Measurements from ENCODE around the gene IL36B. TPM values are rescaled to one million over a fixed set of nuclear protein-coding genes. Genes with fewer than 3 reads are reported as not detected.

Gene IL36B
- total RNA-seq, 4 donors from 2014 or later, result not detected

DNA sequence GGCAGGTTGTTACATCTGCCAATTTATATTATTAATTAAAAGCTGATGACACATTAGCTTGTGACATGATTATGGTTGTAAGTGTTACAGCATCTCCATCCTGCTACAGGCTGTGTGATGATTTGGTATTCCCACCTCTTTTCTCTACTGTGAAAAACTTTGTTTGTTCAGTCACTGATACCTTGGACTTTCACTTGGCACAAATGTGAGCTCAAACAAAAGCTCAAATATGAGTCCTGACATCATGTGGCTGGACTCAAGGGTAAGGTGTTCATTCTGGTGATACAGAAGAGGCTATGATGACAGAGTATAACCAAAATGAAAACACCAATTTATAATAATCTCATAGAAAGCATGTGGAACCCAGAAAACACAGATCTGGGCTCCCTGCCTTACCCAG, 58.8 kb downstream of the IL36B start:
- Histone ChIP-seq H3K36me3 (no peaks in the 10 kb centered on the region), H3K27me3 (no peaks in the 10 kb centered on the region), H3K27ac (no peak overlapping the region), H3K9me3 (no peaks in the 10 kb centered on the region), H3K4me1 (no peaks in the 10 kb centered on the region), H3K4me3 (no peak overlapping the region)
- DNase-seq, result no peak
- no peak for TF ChIP-seq POLR2A (IDR thresholded peaks at IDR 0.05)
- TF ChIP-seq CTCF (IDR thresholded peaks at IDR 0.05), result no peak
- intact Hi-C loops (cut with DNase I; ENCODE audit: low total_unique reads), result no loop called here

GRCh38 chr2:112989611-112990010, 63.1 kb downstream of the IL36B start:
- H3K36me3 ChIP-seq, result no peaks in the 10 kb centered on the region
- no peaks in the 10 kb centered on the region for H3K9me3 ChIP-seq
- intact Hi-C loops (cut with DNase I; ENCODE audit: low total_unique reads), result no loop called here
- no peak overlapping the region for H3K4me3 ChIP-seq
- no peak for TF ChIP-seq POLR2A (IDR thresholded peaks at IDR 0.05)
- TF ChIP-seq CTCF (IDR thresholded peaks at IDR 0.05), result no peak
- no peaks in the 10 kb centered on the region for H3K27me3 ChIP-seq
- no peak for DNase-seq
- no peak overlapping the region for H3K27ac ChIP-seq
- no peaks in the 10 kb centered on the region for H3K4me1 ChIP-seq

DNA sequence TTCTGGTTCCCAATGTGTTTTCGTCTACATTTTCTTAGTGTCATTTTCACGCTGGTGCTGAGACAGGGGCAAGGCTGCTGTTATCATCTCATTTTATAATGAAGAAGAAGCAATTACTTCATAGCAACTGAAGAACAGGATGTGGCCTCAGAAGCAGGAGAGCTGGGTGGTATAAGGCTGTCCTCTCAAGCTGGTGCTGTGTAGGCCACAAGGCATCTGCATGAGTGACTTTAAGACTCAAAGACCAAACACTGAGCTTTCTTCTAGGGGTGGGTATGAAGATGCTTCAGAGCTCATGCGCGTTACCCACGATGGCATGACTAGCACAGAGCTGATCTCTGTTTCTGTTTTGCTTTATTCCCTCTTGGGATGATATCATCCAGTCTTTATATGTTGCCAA, 67.6 kb downstream of the IL36B start:
- no peak for DNase-seq
- intact Hi-C loops (cut with DNase I; ENCODE audit: low total_unique reads), result no loop called here
- Histone ChIP-seq H3K9me3 (no peaks in the 10 kb centered on the region), H3K27me3 (no peaks in the 10 kb centered on the region), H3K4me1 (no peaks in the 10 kb centered on the region), H3K4me3 (no peak overlapping the region), H3K36me3 (no peaks in the 10 kb centered on the region), H3K27ac (no peak overlapping the region)
- TF ChIP-seq POLR2A (IDR thresholded peaks at IDR 0.05), result no peak
- TF ChIP-seq CTCF (IDR thresholded peaks at IDR 0.05), result no peak

DNA sequence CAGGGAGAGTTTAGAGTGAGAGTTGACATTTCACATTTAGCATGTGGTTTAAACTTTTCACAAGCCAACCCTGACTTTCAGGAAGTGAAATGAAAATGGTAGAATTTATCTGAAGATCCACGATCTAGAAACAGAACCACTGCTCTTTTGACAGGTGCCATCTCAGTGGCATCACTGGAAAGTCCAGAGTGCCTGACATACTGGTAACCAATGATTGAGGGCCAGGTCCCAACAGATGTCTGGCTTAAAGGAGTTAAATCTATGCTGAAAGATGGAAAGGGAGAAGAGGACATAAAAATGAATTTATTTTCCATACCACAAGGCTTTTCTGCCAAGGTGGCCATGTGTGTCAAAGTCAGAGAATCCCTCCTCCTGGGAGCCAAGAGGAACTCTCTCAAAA, 72.1 kb downstream of the IL36B start:
- DNase-seq, result no peak
- no peak overlapping the region for H3K4me3 ChIP-seq
- H3K36me3 ChIP-seq, result no peaks in the 10 kb centered on the region
- TF ChIP-seq CTCF (IDR thresholded peaks at IDR 0.05), result no peak
- no peak for TF ChIP-seq POLR2A (IDR thresholded peaks at IDR 0.05)
- no peaks in the 10 kb centered on the region for H3K9me3 ChIP-seq
- H3K27me3 ChIP-seq, result no peaks in the 10 kb centered on the region
- no peak overlapping the region for H3K27ac ChIP-seq
- H3K4me1 ChIP-seq, result no peaks in the 10 kb centered on the region
- intact Hi-C loops (cut with DNase I; ENCODE audit: low total_unique reads), result no loop called here

- no peak overlapping the region for H3K27ac ChIP-seq
- no peaks in the 10 kb centered on the region for H3K36me3 ChIP-seq
- no peaks in the 10 kb centered on the region for H3K9me3 ChIP-seq
- H3K27me3 ChIP-seq, result no peaks in the 10 kb centered on the region
- no peak for DNase-seq
- no peaks in the 10 kb centered on the region for H3K4me1 ChIP-seq
- no peak for TF ChIP-seq POLR2A (IDR thresholded peaks at IDR 0.05)
- no peak for TF ChIP-seq CTCF (IDR thresholded peaks at IDR 0.05)
- intact Hi-C loops (cut with DNase I; ENCODE audit: low total_unique reads), result no loop called here
- H3K4me3 ChIP-seq, result no peak overlapping the region
Measured at GRCh38 chr2:112979731-112980130, 72.9 kb downstream of the IL36B start.

Measured in uterus (tissue), 4 donors.